Measurements from ENCODE around the gene ARHGAP42. TPM values are rescaled to one million over a fixed set of nuclear protein-coding genes. Genes with fewer than 3 reads are reported as not detected.

The ARHGAP42 gene
- total and polyA plus RNA-seq, 4 donors, result 3.8 to 17.2 (median 12.0) TPM

DNA sequence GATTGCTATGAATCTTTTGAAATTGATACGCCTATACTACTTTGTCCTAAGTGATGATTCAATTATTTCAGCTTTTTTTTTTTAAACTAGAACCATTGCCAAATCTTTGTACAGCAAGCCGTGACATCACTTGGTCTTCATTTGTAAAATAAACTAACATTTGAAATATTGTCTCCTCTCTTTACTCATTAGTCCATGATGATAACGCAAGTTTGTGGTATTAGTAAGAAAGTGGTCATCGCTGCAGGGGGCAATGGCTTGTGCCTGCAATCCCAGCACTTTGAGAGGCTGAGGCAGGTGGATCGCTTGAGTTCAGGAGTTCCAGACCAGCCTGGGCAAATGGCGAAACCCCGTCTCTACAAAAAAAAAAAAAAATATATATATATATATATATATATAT is 12.9 kb upstream of the ARHGAP42 start:
- Histone ChIP-seq H3K36me3 (ENCODE audit: control insufficient read depth in 4 of 4, insufficient read depth in 3 of 4, low read depth in 1 of 4, low read length in 3 of 4) (no peaks in the 10 kb centered on the region), H3K9me3 (ENCODE audit: control insufficient read depth in 4 of 4, low read length in 3 of 4) (no peaks in the 10 kb centered on the region), H3K4me3 (ENCODE audit: low read depth in 1 of 3, low read length in 3 of 3) (no peak overlapping the region), H3K27me3 (ENCODE audit: control insufficient read depth in 4 of 4, insufficient read depth in 4 of 4, low read length in 3 of 4) (no peaks in the 10 kb centered on the region), H3K9ac (ENCODE audit: low read depth in 1 of 2, low read length in 2 of 2) (no peak overlapping the region), H3K27ac (ENCODE audit: low read depth in 1 of 2, low read length in 2 of 2) (no peak overlapping the region), H3K4me1 (ENCODE audit: control insufficient read depth in 4 of 4, insufficient read depth in 4 of 4, low read length in 3 of 4) (peaks cover 1 to 21% (median 11%) of the 10 kb centered on the region in 4 donors)
- TF ChIP-seq FOXA1 (IDR thresholded peaks at IDR 0.05) (no peak), SP1 (IDR thresholded peaks at IDR 0.05) (no peak), HNF4A (conservative IDR thresholded peaks at IDR 0.05) (no peak), NR2F2 (IDR thresholded peaks at IDR 0.05) (no peak), YY1 (IDR thresholded peaks at IDR 0.05) (no peak), GABPA (IDR thresholded peaks at IDR 0.05 in 1 of 2, conservative IDR thresholded peaks at IDR 0.05 in 1 of 2) (no peak), JUND (IDR thresholded peaks at IDR 0.05) (no peak), TAF1 (conservative IDR thresholded peaks at IDR 0.05) (no peak), FOXA2 (IDR thresholded peaks at IDR 0.05) (no peak), EGR1 (IDR thresholded peaks at IDR 0.05; ENCODE audit: low read depth in 2 of 2) (no peak), RXRA (IDR thresholded peaks at IDR 0.05) (no peak), RAD21 (IDR thresholded peaks at IDR 0.05) (no peak), HNF4G (IDR thresholded peaks at IDR 0.05) (no peak)
- TF ChIP-seq, protein P1, sequence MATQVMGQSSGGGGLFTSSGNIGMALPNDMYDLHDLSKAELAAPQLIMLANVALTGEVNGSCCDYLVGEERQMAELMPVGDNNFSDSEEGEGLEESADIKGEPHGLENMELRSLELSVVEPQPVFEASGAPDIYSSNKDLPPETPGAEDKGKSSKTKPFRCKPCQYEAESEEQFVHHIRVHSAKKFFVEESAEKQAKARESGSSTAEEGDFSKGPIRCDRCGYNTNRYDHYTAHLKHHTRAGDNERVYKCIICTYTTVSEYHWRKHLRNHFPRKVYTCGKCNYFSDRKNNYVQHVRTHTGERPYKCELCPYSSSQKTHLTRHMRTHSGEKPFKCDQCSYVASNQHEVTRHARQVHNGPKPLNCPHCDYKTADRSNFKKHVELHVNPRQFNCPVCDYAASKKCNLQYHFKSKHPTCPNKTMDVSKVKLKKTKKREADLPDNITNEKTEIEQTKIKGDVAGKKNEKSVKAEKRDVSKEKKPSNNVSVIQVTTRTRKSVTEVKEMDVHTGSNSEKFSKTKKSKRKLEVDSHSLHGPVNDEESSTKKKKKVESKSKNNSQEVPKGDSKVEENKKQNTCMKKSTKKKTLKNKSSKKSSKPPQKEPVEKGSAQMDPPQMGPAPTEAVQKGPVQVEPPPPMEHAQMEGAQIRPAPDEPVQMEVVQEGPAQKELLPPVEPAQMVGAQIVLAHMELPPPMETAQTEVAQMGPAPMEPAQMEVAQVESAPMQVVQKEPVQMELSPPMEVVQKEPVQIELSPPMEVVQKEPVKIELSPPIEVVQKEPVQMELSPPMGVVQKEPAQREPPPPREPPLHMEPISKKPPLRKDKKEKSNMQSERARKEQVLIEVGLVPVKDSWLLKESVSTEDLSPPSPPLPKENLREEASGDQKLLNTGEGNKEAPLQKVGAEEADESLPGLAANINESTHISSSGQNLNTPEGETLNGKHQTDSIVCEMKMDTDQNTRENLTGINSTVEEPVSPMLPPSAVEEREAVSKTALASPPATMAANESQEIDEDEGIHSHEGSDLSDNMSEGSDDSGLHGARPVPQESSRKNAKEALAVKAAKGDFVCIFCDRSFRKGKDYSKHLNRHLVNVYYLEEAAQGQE (IDR thresholded peaks at IDR 0.05), result no peak
- TF ChIP-seq, protein P2, sequence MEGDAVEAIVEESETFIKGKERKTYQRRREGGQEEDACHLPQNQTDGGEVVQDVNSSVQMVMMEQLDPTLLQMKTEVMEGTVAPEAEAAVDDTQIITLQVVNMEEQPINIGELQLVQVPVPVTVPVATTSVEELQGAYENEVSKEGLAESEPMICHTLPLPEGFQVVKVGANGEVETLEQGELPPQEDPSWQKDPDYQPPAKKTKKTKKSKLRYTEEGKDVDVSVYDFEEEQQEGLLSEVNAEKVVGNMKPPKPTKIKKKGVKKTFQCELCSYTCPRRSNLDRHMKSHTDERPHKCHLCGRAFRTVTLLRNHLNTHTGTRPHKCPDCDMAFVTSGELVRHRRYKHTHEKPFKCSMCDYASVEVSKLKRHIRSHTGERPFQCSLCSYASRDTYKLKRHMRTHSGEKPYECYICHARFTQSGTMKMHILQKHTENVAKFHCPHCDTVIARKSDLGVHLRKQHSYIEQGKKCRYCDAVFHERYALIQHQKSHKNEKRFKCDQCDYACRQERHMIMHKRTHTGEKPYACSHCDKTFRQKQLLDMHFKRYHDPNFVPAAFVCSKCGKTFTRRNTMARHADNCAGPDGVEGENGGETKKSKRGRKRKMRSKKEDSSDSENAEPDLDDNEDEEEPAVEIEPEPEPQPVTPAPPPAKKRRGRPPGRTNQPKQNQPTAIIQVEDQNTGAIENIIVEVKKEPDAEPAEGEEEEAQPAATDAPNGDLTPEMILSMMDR (IDR thresholded peaks at IDR 0.05; ENCODE audit: low read depth, low read length, missing input control), result no peak
- TF ChIP-seq, protein P3, sequence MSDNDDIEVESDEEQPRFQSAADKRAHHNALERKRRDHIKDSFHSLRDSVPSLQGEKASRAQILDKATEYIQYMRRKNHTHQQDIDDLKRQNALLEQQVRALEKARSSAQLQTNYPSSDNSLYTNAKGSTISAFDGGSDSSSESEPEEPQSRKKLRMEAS (IDR thresholded peaks at IDR 0.05), result no peak
- TF ChIP-seq, protein P4, sequence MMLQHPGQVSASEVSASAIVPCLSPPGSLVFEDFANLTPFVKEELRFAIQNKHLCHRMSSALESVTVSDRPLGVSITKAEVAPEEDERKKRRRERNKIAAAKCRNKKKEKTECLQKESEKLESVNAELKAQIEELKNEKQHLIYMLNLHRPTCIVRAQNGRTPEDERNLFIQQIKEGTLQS (IDR thresholded peaks at IDR 0.05), result no peak
- TF ChIP-seq, protein P5, sequence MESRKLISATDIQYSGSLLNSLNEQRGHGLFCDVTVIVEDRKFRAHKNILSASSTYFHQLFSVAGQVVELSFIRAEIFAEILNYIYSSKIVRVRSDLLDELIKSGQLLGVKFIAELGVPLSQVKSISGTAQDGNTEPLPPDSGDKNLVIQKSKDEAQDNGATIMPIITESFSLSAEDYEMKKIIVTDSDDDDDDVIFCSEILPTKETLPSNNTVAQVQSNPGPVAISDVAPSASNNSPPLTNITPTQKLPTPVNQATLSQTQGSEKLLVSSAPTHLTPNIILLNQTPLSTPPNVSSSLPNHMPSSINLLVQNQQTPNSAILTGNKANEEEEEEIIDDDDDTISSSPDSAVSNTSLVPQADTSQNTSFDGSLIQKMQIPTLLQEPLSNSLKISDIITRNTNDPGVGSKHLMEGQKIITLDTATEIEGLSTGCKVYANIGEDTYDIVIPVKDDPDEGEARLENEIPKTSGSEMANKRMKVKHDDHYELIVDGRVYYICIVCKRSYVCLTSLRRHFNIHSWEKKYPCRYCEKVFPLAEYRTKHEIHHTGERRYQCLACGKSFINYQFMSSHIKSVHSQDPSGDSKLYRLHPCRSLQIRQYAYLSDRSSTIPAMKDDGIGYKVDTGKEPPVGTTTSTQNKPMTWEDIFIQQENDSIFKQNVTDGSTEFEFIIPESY (IDR thresholded peaks at IDR 0.05), result no peak
- 95% methylated on average over 7 of the region's 7 CpGs for WGBS
- no peak for DNase-seq (ENCODE audit: low spot score)

All from liver (tissue), 9 donors.